Fibroblast of mammary gland (primary cell): ENCODE results near the gene LIPE.

Experiments
- DNase-seq: peaks from one replicate; pipeline ENCODE4 v3.0.0-alpha.2; 2010; ENCODE audit warnings: low read depth
- H3K4me3 ChIP-seq: 2 replicates; pipeline ENCODE4 v1.5.1; 2011; ENCODE audit warnings: low read depth, mild to moderate bottlenecking, low read length, moderate library complexity; ENCODE audit not compliant: control insufficient read depth
- TF ChIP-seq, protein P1 (sequence below): conservative IDR thresholded peaks from 2 replicates; pipeline ENCODE4 v1.5.1; 2011; ENCODE audit warnings: low read depth, low read length, inconsistent platforms; ENCODE audit not compliant: control insufficient read depth, insufficient read depth

Gene LIPE

DNA sequence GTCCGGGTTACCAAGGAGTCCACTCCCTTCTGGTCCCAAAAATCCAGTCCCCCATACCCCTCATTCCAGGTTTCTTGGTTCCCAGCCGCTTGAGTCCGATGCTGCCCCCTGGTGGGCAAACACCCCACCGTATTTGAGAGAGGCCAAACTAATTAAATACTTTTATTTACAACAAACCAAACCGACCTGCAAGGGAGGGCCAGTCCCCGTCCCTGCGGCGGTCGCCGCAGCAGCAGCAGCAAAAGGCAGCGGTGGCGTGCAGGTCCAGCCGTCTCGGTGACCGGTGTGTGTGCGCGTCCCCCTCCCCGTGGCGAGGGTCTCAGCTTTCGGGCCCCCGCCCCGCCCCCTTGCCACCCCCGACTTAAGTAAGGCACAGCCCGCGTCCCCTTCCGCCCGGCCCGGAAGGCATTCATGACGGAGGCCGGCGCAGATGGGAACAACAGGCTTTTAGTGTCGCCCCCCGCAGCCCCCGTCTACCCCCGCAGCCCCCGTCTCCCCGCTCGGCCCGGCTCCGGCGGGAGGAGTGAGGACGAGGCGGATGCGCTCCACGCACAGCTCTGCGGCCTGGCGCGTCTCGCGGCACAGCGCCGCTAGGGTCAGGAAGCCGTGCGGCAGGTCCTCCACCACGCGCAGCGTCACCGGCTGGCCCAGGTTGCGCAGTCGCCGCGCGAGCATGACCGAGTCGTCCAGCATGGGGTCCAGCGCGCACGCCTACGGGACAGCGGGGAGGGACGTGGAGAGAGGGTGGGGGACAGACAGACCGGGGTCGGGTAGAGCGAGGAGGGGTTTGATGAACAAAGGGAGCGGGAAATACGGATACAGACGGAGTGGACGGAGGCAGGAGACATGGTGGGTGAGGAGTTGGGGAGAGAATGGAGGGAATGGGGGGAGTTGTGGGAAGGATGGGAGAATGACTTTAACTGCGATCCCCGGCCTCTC lies 25.6 kb downstream of the LIPE start:
- DNase-seq, result peak; percentile 77
- TF ChIP-seq, protein P1, sequence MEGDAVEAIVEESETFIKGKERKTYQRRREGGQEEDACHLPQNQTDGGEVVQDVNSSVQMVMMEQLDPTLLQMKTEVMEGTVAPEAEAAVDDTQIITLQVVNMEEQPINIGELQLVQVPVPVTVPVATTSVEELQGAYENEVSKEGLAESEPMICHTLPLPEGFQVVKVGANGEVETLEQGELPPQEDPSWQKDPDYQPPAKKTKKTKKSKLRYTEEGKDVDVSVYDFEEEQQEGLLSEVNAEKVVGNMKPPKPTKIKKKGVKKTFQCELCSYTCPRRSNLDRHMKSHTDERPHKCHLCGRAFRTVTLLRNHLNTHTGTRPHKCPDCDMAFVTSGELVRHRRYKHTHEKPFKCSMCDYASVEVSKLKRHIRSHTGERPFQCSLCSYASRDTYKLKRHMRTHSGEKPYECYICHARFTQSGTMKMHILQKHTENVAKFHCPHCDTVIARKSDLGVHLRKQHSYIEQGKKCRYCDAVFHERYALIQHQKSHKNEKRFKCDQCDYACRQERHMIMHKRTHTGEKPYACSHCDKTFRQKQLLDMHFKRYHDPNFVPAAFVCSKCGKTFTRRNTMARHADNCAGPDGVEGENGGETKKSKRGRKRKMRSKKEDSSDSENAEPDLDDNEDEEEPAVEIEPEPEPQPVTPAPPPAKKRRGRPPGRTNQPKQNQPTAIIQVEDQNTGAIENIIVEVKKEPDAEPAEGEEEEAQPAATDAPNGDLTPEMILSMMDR, result peak; percentile 75
- H3K4me3 ChIP-seq, result peak overlapping the region; percentile 42

DNA sequence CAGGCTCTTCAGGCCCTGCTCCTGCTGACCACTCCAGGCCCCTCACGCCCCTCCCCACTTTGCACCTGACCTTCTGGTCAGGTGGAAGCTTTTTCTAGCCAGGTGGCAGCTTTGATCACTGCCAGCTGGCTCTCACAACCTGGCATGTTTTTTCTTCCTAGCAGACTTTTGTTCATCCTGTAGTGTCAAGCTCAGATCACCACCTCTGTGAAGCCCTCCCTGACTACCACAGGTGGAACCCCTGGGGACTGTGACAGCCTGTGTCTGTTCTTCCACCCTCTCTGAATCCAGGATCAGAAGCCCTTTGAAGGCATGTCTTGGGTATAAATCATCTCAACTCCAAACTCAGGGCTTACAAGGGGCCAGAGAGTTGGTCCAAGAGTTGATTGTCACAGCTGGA lies 26.8 kb downstream of the LIPE start:
- H3K4me3 ChIP-seq, result no peak overlapping the region
- TF ChIP-seq, protein P1, result no peak
- no peak for DNase-seq

DNA sequence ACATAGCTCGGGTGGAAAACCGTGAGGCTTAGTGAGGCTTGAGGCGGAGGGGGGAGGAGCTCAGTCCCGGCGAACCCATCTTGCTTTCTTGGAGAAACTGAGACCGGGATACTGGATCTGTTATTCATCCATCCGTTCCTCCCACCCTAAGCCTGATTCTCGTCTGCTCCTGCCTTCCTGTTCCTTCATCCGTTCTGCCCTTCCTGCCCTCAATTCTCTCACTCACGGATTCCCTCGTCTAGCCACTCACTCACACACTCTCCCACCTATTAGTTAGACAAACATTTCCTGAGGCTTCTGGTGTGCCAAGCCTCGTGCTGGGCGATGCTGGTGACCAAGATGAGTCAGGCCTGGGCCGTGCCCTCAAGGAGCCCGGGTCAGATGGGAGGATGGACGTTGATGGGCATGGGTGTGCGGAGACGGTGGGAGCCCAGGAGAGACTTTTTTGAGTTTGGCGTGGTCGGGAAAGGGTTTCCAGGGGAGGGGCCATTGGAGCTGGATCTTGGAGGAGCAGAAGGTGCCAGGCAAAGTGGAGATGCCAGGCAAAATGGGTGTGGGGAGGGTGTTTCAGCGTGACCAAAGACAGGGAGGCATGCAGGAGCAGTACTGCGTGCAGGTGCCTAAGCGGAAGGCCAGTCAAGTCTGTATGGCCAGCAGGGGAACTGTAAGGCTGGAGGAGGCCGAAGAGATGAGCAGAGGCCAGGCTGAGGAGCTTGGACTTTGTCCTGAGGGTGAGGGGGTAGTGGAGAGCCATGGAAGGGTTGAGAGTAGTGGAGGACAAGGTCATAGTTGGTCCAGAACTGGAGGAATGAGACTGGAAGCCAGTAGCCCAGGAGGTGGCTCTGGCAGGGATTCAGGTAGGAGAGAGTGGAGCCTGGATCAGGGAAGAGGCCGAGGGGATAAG lies 29.7 kb downstream of the LIPE start:
- peak overlapping the region; percentile 79 for H3K4me3 ChIP-seq
- TF ChIP-seq, protein P1, result no peak
- DNase-seq, result peak; percentile 49

DNA sequence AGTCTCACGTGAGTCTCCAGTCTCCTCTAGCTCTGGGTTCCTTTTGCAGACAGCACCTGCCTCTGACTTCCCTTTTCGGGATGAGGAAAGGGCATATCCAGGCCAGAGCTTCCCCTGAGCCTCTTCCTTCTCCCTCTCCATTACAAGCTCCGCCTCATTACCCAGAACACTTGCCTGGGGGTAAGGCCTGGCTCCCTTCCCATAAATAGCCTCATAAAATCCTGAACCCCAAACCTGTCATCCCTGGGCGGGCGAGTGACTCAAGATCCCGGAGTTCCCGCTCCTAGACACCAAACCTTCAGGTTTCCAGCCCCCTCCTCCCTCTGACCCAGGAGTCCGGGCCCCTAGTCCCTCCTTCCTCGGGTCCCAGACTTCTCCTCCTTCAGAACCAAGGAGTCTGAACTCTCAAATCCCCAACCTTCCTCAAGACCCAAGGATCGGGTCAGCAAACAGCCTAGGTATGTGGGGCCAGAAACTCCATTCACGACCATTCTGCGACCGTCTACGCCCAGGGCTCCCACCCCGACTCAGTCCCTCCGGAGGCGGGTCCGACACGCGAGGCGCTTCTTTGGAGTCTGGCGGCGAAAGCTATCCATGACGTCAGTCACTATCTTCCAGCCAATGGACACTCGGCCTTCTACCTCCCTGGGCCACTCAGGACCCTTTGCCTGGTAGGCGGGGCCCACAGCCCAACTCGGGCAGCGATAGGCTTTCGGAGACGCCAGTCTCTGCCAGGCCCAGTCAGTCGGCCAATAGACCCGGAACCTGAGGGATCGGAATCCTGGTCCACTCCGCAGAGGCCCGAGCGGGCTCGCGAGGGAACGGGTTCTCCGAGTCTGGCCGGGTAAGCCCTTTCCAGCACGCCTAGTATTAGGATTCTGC lies 30.6 kb downstream of the LIPE start:
- H3K4me3 ChIP-seq, result peak overlapping the region; percentile 79
- TF ChIP-seq, protein P1, result no peak
- DNase-seq, result peak; percentile 98

DNA sequence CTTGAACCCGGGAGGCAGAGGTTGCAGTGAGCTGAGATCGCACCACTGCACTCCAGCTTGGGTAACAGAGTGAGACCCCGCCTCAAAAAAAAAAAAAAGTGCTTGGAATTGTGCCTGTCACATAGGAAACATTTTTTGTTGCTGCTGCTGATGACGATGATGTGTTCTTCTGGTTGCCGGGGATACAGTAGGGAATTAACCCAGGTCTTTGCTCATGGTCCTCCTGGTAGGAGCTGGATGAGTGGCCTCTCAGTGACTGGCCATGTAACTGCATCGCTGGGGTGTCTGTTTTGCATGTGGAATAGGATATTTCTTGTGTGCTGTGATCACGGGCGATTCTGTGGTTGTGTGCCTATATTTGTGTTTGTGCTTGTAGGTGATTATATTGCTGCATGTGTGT lies 32.4 kb downstream of the LIPE start:
- TF ChIP-seq, protein P1, result no peak

DNA sequence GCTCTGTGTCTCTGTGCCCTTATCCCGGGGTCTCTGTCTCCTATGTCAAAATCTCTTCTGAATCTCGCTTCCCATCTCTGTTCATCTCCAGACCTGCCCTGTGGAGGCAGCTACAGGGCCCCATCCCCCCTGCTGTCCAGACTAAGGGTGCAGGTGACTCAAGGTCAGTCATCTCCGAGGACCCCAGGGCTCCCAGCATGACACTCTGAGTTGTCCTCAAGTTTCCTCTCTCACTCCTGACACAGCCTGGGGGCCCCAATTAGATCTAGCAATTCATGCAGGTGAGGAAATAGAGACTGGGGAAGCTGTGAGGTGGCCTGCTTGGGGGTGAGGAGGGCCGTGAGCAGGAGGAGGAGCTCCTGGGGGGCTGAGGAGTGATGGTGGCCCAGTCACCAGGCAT lies 35.0 kb downstream of the LIPE start:
- TF ChIP-seq, protein P1, result no peak
- H3K4me3 ChIP-seq, result no peak overlapping the region
- DNase-seq, result no peak

More for the DNA sequence above, 32.4 kb downstream of the LIPE start:
- DNase-seq, result no peak
- no peak overlapping the region for H3K4me3 ChIP-seq
